ENCODE results near the gene IFRD1. TPM values are rescaled to one million over a fixed set of nuclear protein-coding genes. Genes with fewer than 3 reads are reported as not detected.

The IFRD1 gene
- polyA plus RNA-seq, 1 of the 3 experiments (the other 2 are of a cell fraction): 31.0 TPM

DNA sequence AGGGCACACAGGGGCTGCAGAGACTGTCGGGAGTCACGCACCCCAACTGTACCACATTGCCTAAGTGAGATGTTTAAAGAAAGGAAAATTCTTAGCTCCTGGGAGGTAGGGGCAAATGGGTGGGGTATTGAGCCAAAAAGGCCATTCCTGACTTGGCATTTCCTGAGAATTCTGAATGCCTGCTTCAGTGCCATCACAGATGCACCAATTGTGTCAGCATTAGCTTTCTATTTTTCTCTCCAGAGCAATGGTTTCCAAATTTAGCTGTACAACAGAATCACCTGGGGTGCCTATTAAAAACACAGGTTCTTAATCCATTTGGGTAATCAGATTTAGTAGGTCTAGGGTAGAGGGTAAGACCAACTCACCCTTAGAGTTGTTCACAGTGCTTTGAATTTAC is 73.6 kb downstream of the IFRD1 start:
- TF ChIP-seq RCOR1 (IDR thresholded peaks at IDR 0.05; ENCODE audit: low read length): no peak
- no peak for TF ChIP-seq SMC3 (IDR thresholded peaks at IDR 0.05; ENCODE audit: low read depth, low read length)
- TF ChIP-seq ELF1 (IDR thresholded peaks at IDR 0.05): no peak
- no peak for TF ChIP-seq FOXM1 (IDR thresholded peaks at IDR 0.05; ENCODE audit: low read depth)
- TF ChIP-seq MEF2A (IDR thresholded peaks at IDR 0.05; ENCODE audit: borderline replicate concordance, low read depth): no peak
- TF ChIP-seq, protein P1, sequence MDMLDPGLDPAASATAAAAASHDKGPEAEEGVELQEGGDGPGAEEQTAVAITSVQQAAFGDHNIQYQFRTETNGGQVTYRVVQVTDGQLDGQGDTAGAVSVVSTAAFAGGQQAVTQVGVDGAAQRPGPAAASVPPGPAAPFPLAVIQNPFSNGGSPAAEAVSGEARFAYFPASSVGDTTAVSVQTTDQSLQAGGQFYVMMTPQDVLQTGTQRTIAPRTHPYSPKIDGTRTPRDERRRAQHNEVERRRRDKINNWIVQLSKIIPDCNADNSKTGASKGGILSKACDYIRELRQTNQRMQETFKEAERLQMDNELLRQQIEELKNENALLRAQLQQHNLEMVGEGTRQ (IDR thresholded peaks at IDR 0.05; ENCODE audit: borderline replicate concordance, low read depth, low read length): no peak
- TF ChIP-seq RAD21 (IDR thresholded peaks at IDR 0.05; ENCODE audit: low read length): no peak
- TF ChIP-seq EP300 (IDR thresholded peaks at IDR 0.05; ENCODE audit: borderline replicate concordance in 1 of 2, low read depth in 1 of 2, low read length in 1 of 2): no peak
- TF ChIP-seq, protein P2, sequence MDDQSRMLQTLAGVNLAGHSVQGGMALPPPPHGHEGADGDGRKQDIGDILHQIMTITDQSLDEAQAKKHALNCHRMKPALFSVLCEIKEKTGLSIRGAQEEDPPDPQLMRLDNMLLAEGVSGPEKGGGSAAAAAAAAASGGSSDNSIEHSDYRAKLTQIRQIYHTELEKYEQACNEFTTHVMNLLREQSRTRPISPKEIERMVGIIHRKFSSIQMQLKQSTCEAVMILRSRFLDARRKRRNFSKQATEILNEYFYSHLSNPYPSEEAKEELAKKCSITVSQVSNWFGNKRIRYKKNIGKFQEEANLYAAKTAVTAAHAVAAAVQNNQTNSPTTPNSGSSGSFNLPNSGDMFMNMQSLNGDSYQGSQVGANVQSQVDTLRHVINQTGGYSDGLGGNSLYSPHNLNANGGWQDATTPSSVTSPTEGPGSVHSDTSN (IDR thresholded peaks at IDR 0.05): no peak
- TF ChIP-seq TAF1 (IDR thresholded peaks at IDR 0.05; ENCODE audit: borderline replicate concordance, low read depth, low read length): no peak
- TF ChIP-seq EZH2phosphoT487 (IDR thresholded peaks at IDR 0.05; ENCODE audit: borderline replicate concordance, low read depth): no peak
- TF ChIP-seq NRF1 (IDR thresholded peaks at IDR 0.05; ENCODE audit: low read depth, low read length): no peak
- no peak for TF ChIP-seq GABPA (IDR thresholded peaks at IDR 0.05; ENCODE audit: low read depth)
- no peak for TF ChIP-seq RXRA (IDR thresholded peaks at IDR 0.05; ENCODE audit: borderline replicate concordance, low read depth)
- TF ChIP-seq TEAD4 (IDR thresholded peaks at IDR 0.05; ENCODE audit: borderline replicate concordance, insufficient read depth): no peak
- TF ChIP-seq SIN3A (IDR thresholded peaks at IDR 0.05; ENCODE audit: borderline replicate concordance, low read depth, low read length): no peak
- no peak for TF ChIP-seq RFX5 (IDR thresholded peaks at IDR 0.05; ENCODE audit: low read length)
- H4K20me1 ChIP-seq (ENCODE audit: insufficient read depth): no peaks in the 10 kb centered on the region
- ChIA-PET POLR2A (interaction anchor here (0.6 kb wide), 1 partner anchor 25 kb away, joined by 3 read pairs; no protein-coding TSS in a partner anchor), CTCF (interaction anchor here (1.6 kb wide), 1 partner anchor 771 kb away, joined by 5 read pairs; no protein-coding TSS in a partner anchor)
- no peak overlapping the region for H2AFZ ChIP-seq (ENCODE audit: low read depth)
- no peak for DNase-seq
- H3K4me1 ChIP-seq (ENCODE audit: control insufficient read depth in 1 of 2, insufficient read depth in 2 of 2, low read depth in 1 of 2, low read length in 1 of 2): no peaks in the 10 kb centered on the region
- no peak overlapping the region for H3K27ac ChIP-seq (ENCODE audit: low read depth in 2 of 2, low read length in 1 of 2)
- no peaks in the 10 kb centered on the region for H3F3A ChIP-seq (replicated peaks; ENCODE audit: insufficient read depth)
- H3K36me3 ChIP-seq (replicated peaks in 1 of 2; ENCODE audit: control insufficient read depth in 1 of 2, insufficient read depth in 2 of 2, low read length in 1 of 2): no peaks in the 10 kb centered on the region
- no peaks in the 10 kb centered on the region for H3K79me2 ChIP-seq (ENCODE audit: insufficient read depth)
- no peaks in the 10 kb centered on the region for H3K9me2 ChIP-seq
- H3K4me3 ChIP-seq (ENCODE audit: low read depth in 2 of 2, low read length in 1 of 2): no peak overlapping the region
- WGBS (ENCODE audit: low lambda C conversion rate): 33% methylated on average over 2 of the region's 2 CpGs
- H3K9me3 ChIP-seq: no peaks in the 10 kb centered on the region
- H3K9ac ChIP-seq: no peak overlapping the region
- H3K27me3 ChIP-seq (ENCODE audit: insufficient read depth): peaks cover 8% of the 10 kb centered on the region; the same call in 1 of the 2 replicates
- no peak overlapping the region for H3K4me2 ChIP-seq

Small RNA genes lying within 50 kb of the gene (small RNA-seq; reads per million reads assigned to genes)
- 0 reads per million in 7 experiments for gene AC079741.1

Other genes with a start within 250 kb of the IFRD1 start
- gene DOCK4, start 244.1 kb upstream of the IFRD1 start, polyA plus RNA-seq (2012; rRNA removed): 8.5 and 8.9 TPM in 2 replicates
- gene ZNF277, start 243.8 kb upstream of the IFRD1 start, polyA plus RNA-seq (2012; rRNA removed): 11.5 and 12.9 TPM in 2 replicates
- gene LSMEM1, start 30.5 kb downstream of the IFRD1 start, polyA plus RNA-seq (2012; rRNA removed): 1.0 and 1.1 TPM in 2 replicates